GM12875 (cell line): Measurements from ENCODE around the gene STK32B.
"Not testable (repeated sequence)": the region's sequence is repeated elsewhere in the genome, so short reads cannot be mapped to it uniquely, and the experiment has no call there.

Experiments
- H3K4me3 ChIP-seq: one replicate; pipeline ENCODE4 v1.5.1; 2011; ENCODE audit warnings: low read depth, low read length, control low read depth
- TF ChIP-seq, protein P1 (sequence below): IDR thresholded peaks from 2 replicates; pipeline ENCODE4 v1.5.1; 2011; ENCODE audit warnings: low read depth, mild to moderate bottlenecking, control low read depth, inconsistent platforms, low read length, moderate library complexity, borderline replicate concordance; ENCODE audit not compliant: insufficient read depth

Gene STK32B

DNA sequence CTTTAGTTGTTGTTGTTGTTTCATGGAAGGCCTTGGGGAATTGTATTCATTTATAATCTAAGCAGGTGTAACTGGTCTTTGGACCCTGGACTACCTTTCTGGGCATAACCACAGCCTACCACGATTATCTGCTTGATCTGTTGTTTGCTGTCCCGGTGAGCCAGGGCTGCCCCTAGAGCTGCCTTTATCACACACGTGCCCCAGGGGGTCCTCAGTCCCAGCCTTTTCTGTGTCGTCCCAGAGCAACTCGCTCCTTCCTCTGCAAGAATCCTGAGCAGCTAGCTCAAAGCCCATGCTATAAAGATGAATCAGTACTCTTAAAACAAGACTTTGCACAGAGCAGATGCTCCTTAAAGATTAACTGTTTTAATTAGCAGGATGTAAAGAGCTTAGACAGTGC is 383.9 kb downstream of the STK32B start:
- no peak overlapping the region for H3K4me3 ChIP-seq
- TF ChIP-seq, protein P1, sequence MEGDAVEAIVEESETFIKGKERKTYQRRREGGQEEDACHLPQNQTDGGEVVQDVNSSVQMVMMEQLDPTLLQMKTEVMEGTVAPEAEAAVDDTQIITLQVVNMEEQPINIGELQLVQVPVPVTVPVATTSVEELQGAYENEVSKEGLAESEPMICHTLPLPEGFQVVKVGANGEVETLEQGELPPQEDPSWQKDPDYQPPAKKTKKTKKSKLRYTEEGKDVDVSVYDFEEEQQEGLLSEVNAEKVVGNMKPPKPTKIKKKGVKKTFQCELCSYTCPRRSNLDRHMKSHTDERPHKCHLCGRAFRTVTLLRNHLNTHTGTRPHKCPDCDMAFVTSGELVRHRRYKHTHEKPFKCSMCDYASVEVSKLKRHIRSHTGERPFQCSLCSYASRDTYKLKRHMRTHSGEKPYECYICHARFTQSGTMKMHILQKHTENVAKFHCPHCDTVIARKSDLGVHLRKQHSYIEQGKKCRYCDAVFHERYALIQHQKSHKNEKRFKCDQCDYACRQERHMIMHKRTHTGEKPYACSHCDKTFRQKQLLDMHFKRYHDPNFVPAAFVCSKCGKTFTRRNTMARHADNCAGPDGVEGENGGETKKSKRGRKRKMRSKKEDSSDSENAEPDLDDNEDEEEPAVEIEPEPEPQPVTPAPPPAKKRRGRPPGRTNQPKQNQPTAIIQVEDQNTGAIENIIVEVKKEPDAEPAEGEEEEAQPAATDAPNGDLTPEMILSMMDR: no peak

DNA sequence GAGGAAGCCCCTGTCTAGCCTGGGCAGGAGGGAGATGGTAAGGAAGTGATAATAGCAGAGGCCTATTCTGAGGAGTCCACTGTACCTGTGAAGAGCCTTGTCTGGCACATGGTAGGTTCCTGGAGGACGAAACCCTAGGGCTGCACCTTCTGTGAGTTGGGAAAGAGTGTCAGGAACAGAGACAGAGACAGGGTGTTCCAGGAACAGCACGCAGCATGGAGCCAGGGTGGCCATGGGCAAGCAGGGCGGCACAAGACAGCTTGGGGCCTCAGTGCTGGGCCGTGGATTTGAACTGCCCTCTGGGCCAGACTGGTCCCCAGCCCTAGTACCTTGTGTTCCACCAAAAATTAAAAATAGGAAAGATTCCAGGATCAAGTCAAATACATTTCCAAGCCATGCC is 384.5 kb downstream of the STK32B start:
- TF ChIP-seq, protein P1: no peak
- H3K4me3 ChIP-seq: no peak overlapping the region

DNA sequence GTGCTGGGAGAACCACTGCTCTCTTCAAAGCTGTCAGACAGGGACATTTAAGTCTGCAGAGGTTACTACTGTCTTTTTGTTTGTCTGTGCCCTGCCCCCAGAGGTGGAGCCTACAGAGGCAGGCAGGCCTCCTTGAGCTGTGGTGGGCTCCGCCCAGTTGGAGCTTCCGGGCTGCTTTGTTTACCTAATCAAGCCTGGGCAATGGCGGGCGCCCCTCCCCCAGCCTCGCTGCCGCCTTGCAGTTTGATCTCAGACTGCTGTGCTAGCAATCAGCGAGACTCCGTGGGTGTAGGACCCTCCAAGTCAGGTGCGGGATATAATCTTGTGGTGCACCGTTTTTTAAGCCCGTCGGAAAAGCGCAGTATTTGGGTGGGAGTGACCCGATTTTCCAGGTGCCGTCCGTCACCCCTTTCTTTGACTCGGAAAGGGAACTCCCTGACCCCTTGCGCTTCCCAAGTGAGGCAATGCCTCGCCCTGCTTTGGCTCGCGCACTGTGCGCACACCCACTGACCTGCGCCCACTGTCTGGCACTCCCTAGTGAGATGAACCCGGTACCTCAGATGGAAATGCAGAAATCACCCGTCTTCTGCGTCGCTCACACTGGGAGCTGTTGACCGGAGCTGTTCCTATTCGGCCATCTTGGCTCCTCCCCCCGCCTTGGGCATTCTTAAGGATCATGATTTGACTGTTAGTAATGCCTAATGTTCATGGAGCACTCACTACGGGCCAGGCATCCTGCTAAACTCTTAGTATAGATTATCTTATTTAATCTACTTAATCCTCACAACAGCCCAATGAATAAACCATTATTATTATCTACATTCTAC is 392.9 kb downstream of the STK32B start:
- not testable (repeated sequence) for H3K4me3 ChIP-seq

DNA sequence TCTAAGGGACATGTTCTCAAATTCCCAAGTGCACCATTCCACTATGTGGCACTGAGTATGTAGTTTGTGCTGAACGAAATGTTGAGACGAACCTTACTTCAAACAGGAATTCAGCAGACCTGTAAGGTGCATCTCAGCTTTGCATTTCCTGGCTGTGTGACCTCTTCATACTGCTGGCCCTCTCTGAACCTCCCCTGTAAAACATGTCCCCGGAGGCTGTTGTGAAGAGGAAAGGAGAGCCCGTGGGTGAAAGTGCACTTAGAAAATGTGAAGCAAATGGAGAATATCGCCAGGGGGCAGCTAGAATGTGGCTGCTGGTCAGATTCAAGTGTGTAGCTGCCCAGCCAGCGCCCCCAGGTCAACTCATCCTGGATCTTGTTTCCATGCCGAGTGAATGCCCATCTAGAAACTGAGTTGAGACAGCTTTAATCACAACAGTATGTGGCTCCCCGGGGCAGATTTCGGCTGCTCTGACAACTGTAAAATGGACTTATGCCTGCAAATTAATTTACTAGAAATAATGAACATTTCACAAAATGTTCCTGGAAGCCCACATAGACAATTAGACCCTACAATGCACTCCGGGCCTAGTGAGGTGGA is 393.7 kb downstream of the STK32B start:
- no peak overlapping the region for H3K4me3 ChIP-seq
- TF ChIP-seq, protein P1: no peak

DNA sequence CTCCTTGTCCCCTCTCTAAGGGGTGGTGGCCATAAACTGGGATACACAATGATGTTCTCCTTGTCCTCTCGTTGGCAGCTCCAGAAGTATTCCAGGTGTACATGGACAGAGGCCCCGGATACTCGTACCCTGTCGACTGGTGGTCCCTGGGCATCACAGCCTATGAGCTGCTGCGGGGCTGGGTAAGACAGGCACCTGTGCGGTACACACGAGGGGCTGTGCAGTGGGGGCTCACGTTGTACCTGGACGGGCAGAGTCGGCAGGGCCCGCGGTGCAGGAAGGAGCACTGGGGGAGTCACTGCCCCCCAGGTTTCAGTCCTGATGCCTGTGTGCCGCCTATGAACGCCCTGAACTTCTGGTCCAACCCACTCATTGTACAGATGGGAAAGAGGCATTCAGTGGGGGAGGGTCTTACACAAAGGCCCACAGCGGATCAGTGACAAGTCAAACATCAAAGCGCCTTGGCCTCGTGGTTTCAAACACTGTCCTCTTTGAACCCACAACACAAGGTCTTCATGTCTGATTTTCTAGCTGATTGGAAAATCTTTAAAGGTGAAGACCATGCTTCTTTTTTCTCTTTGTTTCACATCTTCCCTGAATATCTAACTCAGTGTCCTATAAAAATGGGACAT is 395.4 kb downstream of the STK32B start:
- TF ChIP-seq, protein P1: no peak
- no peak overlapping the region for H3K4me3 ChIP-seq

DNA sequence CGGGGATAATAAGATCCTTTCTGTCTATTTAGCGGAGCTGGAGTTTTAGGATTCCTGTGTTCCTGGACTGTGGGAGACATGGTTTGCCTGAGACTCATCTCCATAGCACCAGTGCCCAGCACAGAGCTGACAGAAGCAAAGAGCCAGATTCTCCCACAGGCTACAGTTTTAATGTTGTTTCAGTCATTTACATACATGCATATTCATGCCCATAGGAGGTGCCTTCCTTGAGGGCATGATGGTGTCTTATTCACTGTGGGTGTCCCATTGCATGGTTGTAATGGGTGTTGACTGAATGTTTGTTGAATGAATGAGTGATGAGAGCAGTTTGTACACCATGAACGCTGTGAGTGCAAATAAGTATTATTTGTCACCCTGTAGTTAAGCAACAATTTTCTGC is 396.5 kb downstream of the STK32B start:
- TF ChIP-seq, protein P1: no peak
- no peak overlapping the region for H3K4me3 ChIP-seq

DNA sequence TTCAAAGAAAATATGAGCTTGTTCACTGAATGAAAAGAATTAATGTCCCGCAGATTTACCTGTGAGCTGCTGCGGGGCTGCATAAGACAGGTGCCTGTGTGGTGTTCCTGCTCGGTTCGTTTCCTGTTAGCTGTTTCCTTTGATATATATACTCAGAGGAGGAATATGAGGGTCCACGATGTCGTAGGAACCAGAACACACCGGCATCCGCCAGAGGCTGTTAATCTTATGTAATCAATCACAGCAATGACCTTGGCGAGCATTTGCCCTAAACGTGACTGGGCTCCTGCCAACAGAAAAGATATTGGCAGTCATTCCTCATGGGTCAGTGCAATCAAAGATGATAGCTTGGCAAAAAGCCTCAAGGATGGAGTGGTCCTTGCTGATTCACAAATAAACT is 396.9 kb downstream of the STK32B start:
- H3K4me3 ChIP-seq: no peak overlapping the region
- TF ChIP-seq, protein P1: no peak
